Progenitor cell of endocrine pancreas (in vitro differentiated cells): ENCODE data around the gene EHF. TPM values are rescaled to one million over a fixed set of nuclear protein-coding genes. Genes with fewer than 3 reads are reported as not detected.

ENCODE experiments used
- DNase-seq: peaks from one replicate; pipeline ENCODE4 v3.0.0; 2021; ENCODE audit warnings: low spot score; ENCODE audit not compliant: unreplicated experiment
- H3K27ac Mint-ChIP-seq: 2 replicates; pipeline ENCODE4 v1.8.0; 2021; ENCODE audit warnings: mild to moderate bottlenecking, moderate library complexity, mixed read lengths
- H3K27me3 Mint-ChIP-seq: 2 replicates; pipeline ENCODE4 v1.8.0; 2021; ENCODE audit warnings: mixed read lengths
- H3K36me3 Mint-ChIP-seq: 2 replicates; pipeline ENCODE4 v1.8.0; 2022; ENCODE audit warnings: mixed read lengths; ENCODE audit not compliant: insufficient read depth
- H3K4me1 Mint-ChIP-seq: 2 replicates; pipeline ENCODE4 v1.8.0; 2021; ENCODE audit warnings: low read depth, mixed read lengths
- H3K4me3 Mint-ChIP-seq: 2 replicates; pipeline ENCODE4 v1.8.0; 2021; ENCODE audit warnings: low read depth, mild to moderate bottlenecking, moderate library complexity, mixed read lengths
- H3K9me3 Mint-ChIP-seq: 2 replicates; pipeline ENCODE4 v1.8.0; 2021; ENCODE audit warnings: low read depth, mixed read lengths
- CTCF ChIP-seq: fragments of 200-600 bp; sonication (generic); IDR thresholded peaks from one replicate; pipeline ENCODE4 v1.5.0; 2021; ENCODE audit warnings: antibody characterized with exemption, mild to moderate bottlenecking; ENCODE audit not compliant: unreplicated experiment
- total RNA-seq: library from RNA; stranded (reverse); gene quantifications from 2 replicates; pipeline ENCODE4 v1.2.1, GENCODE V29; 2021

EHF gene
- total RNA-seq, 1 donor from 2014 or later, result 18.6 TPM

- Mint-ChIP-seq H3K4me1 (peaks cover 23% of the 10 kb centered on the region), H3K27ac (no peak overlapping the region), H3K27me3 (no peaks in the 10 kb centered on the region), H3K9me3 (no peaks in the 10 kb centered on the region), H3K4me3 (no peak overlapping the region), H3K36me3 (no peaks in the 10 kb centered on the region)
- DNase-seq, result no peak
- TF ChIP-seq CTCF, result no peak
These were observed 7.9 kb upstream of the EHF start for GRCh38 chr11:34613015-34613414.

- H3K9me3 Mint-ChIP-seq, result no peaks in the 10 kb centered on the region
These were observed 7.3 kb upstream of the EHF start for GRCh38 chr11:34613552-34614056.

DNA sequence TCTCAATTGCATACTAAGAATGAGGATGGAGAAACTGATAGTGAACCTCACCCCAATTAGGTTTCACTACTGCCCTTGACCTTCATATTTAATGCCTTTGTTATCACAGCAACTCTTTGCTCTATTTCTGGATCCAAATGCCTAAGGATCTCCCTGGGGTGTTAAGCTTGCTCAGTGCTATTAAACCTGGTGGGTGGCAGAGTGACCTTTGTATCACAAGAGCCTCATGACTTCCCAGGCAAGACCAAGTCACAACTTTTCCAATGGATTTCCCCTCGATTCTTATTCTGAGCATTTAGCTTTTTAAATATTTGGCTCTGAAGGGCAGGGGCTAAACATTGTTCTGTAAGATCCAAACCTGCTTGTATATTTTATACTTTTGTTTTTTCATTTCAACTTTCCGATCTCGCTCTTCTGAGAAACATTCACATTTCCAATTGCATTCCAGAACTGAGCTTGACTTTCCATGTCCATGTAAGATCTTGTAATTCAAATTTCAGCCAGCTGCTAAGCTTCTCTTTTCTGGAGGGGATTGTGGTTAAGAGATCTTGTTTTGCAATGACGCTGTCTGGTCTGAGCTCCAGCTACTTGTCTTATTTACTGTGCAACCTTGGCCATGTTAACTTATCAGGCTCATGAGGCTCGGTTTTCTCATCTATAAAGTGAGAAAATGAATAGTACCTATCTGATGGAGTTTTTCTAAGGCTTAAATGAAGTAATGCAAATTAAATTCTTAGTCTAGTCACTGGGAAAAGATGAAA lies 6.4 kb upstream of the EHF start:
- no peak for DNase-seq
- peaks cover 31% of the 10 kb centered on the region for H3K4me1 Mint-ChIP-seq
- H3K4me3 Mint-ChIP-seq, result no peak overlapping the region
- H3K9me3 Mint-ChIP-seq, result no peaks in the 10 kb centered on the region
- H3K36me3 Mint-ChIP-seq, result no peaks in the 10 kb centered on the region
- TF ChIP-seq CTCF, result no peak
- H3K27me3 Mint-ChIP-seq, result no peaks in the 10 kb centered on the region
- H3K27ac Mint-ChIP-seq, result no peak overlapping the region

More at GRCh38 chr11:34613552-34614056, 7.3 kb upstream of the EHF start:
- DNase-seq, result no peak
- peaks cover 26% of the 10 kb centered on the region for H3K4me1 Mint-ChIP-seq
- H3K4me3 Mint-ChIP-seq, result no peak overlapping the region
- H3K27ac Mint-ChIP-seq, result no peak overlapping the region
- TF ChIP-seq CTCF, result no peak
- no peaks in the 10 kb centered on the region for H3K36me3 Mint-ChIP-seq
- H3K27me3 Mint-ChIP-seq, result no peaks in the 10 kb centered on the region

- no peaks in the 10 kb centered on the region for H3K36me3 Mint-ChIP-seq
These were observed 4.8 kb upstream of the EHF start for GRCh38 chr11:34616086-34616485.

More at GRCh38 chr11:34616086-34616485, 4.8 kb upstream of the EHF start:
- no peaks in the 10 kb centered on the region for H3K9me3 Mint-ChIP-seq
- no peak overlapping the region for H3K4me3 Mint-ChIP-seq
- peaks cover 46% of the 10 kb centered on the region for H3K4me1 Mint-ChIP-seq
- H3K27ac Mint-ChIP-seq, result no peak overlapping the region
- no peaks in the 10 kb centered on the region for H3K27me3 Mint-ChIP-seq
- no peak for DNase-seq
- no peak for TF ChIP-seq CTCF
